Upper lobe of left lung (tissue), 4 donors: ENCODE results near the gene PRR20G.

Source experiments
- POLR2A ChIP-seq, 4 donors: fragments of 450-650 bp; IDR thresholded peaks; one replicate each; pipeline ENCODE4 v1.5.1; 2016 to 2017; ENCODE audit warnings: antibody characterized with exemption in 4 of 4, mild to moderate bottlenecking in 2 of 4
- TF ChIP-seq, protein P1 (sequence below), 6 experiments: fragments of 450-650 bp in 4 of 6; fragments of 200-600 bp in 2 of 6; sonication (generic) in 2 of 6; IDR thresholded peaks; one replicate each; pipeline ENCODE4 v1.5.1; 2016 to 2019; ENCODE audit warnings: antibody characterized with exemption in 6 of 6

DNA sequence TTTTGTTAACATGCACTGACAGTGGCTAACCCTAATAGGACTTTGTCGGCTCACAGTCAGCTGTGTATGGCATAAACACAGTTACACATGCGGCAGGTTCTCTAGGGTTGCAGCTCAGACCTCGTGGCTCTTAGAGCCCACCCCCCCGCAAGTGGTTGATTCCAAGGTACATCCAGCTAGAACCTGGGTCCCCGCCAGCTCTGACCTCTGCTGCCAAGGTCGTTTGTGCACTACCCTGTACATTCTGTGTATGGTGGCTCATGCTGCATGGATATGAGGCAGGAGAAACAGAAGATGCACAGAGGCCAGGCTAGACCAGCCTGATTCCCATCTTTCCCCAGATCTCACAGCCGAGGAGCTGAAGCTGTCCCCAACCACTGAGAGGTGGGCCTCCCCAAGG, 25.9 kb downstream of the PRR20G start:
- TF ChIP-seq, protein P1, sequence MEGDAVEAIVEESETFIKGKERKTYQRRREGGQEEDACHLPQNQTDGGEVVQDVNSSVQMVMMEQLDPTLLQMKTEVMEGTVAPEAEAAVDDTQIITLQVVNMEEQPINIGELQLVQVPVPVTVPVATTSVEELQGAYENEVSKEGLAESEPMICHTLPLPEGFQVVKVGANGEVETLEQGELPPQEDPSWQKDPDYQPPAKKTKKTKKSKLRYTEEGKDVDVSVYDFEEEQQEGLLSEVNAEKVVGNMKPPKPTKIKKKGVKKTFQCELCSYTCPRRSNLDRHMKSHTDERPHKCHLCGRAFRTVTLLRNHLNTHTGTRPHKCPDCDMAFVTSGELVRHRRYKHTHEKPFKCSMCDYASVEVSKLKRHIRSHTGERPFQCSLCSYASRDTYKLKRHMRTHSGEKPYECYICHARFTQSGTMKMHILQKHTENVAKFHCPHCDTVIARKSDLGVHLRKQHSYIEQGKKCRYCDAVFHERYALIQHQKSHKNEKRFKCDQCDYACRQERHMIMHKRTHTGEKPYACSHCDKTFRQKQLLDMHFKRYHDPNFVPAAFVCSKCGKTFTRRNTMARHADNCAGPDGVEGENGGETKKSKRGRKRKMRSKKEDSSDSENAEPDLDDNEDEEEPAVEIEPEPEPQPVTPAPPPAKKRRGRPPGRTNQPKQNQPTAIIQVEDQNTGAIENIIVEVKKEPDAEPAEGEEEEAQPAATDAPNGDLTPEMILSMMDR (IDR thresholded peaks at IDR 0.05), result no peak
- TF ChIP-seq POLR2A (IDR thresholded peaks at IDR 0.05), result no peak
